ENCODE measurements around the gene PSG4.
"Not testable (repeated sequence)": the region's sequence is repeated elsewhere in the genome, so short reads cannot be mapped to it uniquely, and the experiment has no call there.

DNA sequence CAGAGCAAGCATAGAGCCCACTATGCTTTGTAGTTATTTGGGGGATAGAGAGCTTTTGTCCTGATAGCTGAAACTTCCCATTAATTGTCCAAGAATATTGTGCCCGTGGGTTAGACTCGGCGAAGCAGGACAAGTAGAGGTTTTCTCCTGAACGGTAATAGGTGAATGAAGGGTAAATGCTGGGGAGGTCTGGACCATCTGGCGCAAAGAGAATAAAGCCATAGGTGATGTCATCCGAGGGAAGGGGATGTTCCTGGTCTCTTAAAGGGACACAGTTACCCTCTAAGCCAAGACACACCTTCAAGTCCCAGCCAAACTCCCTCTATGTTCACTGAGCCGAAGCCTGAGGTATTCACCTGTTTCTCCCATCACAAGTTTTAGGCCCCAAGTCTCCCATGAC lies 11.0 kb downstream of the PSG4 start:
- TF ChIP-seq, protein P1, sequence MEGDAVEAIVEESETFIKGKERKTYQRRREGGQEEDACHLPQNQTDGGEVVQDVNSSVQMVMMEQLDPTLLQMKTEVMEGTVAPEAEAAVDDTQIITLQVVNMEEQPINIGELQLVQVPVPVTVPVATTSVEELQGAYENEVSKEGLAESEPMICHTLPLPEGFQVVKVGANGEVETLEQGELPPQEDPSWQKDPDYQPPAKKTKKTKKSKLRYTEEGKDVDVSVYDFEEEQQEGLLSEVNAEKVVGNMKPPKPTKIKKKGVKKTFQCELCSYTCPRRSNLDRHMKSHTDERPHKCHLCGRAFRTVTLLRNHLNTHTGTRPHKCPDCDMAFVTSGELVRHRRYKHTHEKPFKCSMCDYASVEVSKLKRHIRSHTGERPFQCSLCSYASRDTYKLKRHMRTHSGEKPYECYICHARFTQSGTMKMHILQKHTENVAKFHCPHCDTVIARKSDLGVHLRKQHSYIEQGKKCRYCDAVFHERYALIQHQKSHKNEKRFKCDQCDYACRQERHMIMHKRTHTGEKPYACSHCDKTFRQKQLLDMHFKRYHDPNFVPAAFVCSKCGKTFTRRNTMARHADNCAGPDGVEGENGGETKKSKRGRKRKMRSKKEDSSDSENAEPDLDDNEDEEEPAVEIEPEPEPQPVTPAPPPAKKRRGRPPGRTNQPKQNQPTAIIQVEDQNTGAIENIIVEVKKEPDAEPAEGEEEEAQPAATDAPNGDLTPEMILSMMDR (conservative IDR thresholded peaks at IDR 0.05; ENCODE audit: low read length) = not testable (repeated sequence)
- TF ChIP-seq EZH2phosphoT487 (IDR thresholded peaks at IDR 0.05; ENCODE audit: borderline replicate concordance, low read depth, low read length) = not testable (repeated sequence)

All from OCI-LY7 (cell line).